GM13977 (cell line): ENCODE data around the gene EIF4H.
"Not testable (repeated sequence)": the region's sequence is repeated elsewhere in the genome, so short reads cannot be mapped to it uniquely, and the experiment has no call there.

Source experiments
- DNase-seq: peaks from one replicate; pipeline ENCODE4 v3.0.0; 2012; ENCODE audit warnings: low spot score
- in situ Hi-C: fragments of 300-500 bp; cut with MboI; formaldehyde crosslinking; loops from one replicate; pipeline ENCODE4 v1.12.0; 2022; ENCODE audit warnings: low sequenced_read_pairs, low pct_unique_long_range_greater_than_20kb, mixed read lengths, inconsistent platforms; ENCODE audit not compliant: unreplicated experiment
- TF ChIP-seq, protein P1 (sequence below): IDR thresholded peaks from 2 replicates; pipeline ENCODE4 v1.5.1; 2012; ENCODE audit warnings: mild to moderate bottlenecking, control low read depth; ENCODE audit not compliant: insufficient read depth; ENCODE audit errors: extremely low read depth, missing control alignments

Gene EIF4H

DNA sequence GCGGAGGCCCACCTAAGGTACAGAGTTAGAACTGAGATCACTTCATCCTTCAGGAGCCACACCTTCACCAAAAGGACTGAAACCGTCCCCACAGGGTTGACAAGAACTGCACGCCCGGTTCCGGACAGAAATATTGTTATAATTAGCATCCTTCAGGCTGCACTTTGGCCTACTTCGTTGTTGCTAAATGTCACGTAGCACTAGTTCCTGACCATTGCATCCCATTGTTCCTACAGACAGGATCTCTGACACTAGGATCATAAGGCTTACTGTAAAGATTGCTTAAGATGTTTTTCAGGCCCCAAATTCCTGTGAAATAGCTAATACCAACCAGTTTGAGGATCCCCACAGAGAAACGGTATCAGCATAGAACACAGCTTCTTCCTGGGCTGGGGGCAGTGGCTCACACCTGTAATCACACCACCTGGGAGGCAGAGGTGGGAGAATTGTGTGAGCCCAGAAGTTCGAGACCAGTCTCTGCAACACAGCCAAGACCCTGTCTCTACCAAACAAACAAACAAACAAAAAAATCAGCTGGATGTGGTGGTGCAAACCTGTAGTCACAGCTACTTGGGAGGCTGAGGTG is 18.3 kb upstream of the EIF4H start:
- TF ChIP-seq, protein P1, sequence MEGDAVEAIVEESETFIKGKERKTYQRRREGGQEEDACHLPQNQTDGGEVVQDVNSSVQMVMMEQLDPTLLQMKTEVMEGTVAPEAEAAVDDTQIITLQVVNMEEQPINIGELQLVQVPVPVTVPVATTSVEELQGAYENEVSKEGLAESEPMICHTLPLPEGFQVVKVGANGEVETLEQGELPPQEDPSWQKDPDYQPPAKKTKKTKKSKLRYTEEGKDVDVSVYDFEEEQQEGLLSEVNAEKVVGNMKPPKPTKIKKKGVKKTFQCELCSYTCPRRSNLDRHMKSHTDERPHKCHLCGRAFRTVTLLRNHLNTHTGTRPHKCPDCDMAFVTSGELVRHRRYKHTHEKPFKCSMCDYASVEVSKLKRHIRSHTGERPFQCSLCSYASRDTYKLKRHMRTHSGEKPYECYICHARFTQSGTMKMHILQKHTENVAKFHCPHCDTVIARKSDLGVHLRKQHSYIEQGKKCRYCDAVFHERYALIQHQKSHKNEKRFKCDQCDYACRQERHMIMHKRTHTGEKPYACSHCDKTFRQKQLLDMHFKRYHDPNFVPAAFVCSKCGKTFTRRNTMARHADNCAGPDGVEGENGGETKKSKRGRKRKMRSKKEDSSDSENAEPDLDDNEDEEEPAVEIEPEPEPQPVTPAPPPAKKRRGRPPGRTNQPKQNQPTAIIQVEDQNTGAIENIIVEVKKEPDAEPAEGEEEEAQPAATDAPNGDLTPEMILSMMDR, result no peak
- in situ Hi-C loops, result no loop called here
- no peak for DNase-seq

DNA sequence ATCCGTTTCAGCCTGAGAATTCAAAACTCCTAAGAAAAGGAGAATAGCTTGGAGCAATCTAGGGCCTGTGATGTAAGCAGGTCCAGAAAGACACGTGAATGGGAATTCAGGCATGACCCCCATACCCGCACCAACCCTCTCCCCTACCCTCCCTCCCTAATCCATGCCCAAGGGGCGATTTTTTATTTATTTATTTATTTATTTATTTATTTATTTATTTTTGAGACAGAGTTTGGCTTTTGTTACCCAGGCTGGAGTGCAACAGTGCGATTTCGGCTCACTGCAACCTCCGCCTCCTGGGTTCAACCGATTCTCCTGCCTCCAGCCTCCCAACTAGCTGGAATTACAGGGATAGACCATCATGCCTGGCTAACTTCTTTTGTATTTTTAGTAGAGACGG is 16.6 kb upstream of the EIF4H start:
- in situ Hi-C loops, result no loop called here
- no peak for DNase-seq
- TF ChIP-seq, protein P1, result no peak

- no peak for DNase-seq
- in situ Hi-C loops, result no loop called here
- TF ChIP-seq, protein P1, result no peak
Observed at GRCh38 chr7:74164985-74165456, 9.1 kb upstream of the EIF4H start.

DNA sequence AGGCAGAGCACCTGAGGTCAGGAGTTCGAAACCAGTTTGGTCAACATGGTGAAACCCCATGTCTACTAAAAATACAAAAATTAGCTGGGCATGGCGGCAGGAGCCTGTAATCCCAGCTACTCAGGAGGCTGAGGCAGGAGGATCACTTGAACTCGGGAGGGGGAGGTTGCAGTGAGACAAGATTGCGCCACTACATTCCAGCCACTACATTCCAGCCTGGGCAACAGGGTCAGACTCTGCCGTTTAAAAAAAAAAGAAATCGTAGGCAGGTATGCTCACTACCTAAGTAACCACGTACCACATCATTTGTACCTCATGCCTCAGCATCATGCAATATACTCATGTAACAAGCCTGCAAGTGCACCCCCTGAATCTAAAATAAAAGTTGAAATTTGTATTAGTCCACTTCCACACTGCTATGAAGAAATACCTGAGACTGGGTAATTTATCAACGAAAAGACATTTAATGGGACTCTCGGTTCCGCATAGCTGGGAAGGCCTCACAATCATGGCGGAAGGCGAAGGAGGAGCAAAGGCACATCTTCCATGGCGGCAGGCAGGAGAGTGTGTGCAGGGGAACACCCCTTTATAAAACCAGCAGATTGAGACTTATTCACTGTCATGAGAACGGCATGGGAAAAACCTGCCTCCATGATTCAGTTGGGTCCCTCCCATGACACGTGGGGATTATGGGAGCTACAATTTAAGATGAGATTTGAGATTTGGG is 8.1 kb upstream of the EIF4H start:
- TF ChIP-seq, protein P1, result no peak
- in situ Hi-C loops, result no loop called here
- DNase-seq, result no peak

- DNase-seq, in situ Hi-C loops: not testable (repeated sequence)
Observed at GRCh38 chr7:74167324-74167723, 6.8 kb upstream of the EIF4H start.

DNA sequence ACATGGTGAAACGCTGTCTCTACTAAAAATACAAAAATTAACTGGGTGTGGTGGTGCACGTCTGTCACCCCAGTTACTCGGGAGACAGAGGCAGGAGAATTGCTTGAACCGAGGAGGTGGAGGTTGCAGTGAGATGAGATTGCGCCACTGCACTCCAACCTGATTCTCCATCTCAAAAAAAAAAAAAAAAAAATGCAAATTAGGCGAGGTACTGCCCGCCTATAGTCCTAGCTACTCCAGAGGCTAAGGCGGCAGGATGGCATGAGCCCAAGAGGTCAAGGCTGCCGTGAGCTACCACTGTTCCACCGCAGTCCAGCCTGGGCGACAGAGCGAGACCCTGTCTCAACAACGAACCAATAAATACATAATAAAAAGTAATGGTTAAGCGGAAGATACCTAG is 1.1 kb upstream of the EIF4H start:
- TF ChIP-seq, protein P1, result no peak
- DNase-seq, result no peak
- in situ Hi-C loops, result no loop called here

GRCh38 chr7:74173491-74173865 is 678 bp upstream of the EIF4H start:
- TF ChIP-seq, protein P1, result no peak
- in situ Hi-C loops, result no loop called here
- DNase-seq, result no peak
